H1 (cell line): Measurements from ENCODE around the gene SLC22A14. TPM values are rescaled to one million over a fixed set of nuclear protein-coding genes. Genes with fewer than 3 reads are reported as not detected.

ENCODE experiments used
- CTCF ChIA-PET: fragments of 300-600 bp; sonication (Branson Sonifier 250); formaldehyde crosslinking; loops from one replicate; lab custom pipeline; 2021; ENCODE audit not compliant: partially characterized antibody; lab: Charles Lee
- POLR2A ChIA-PET: fragments of 300-600 bp; sonication (Branson Sonifier 250); formaldehyde crosslinking; loops from one replicate; lab custom pipeline; 2021; ENCODE audit warnings: inconsistent platforms; ENCODE audit not compliant: partially characterized antibody; lab: Charles Lee
- DNase-seq, 2 experiments: peaks; one replicate each; pipeline versions ENCODE4 v3.0.0 to v3.0.0-alpha.2; 2010 to 2022; ENCODE audit warnings: low spot score in 2 of 2, low read depth in 1 of 2, mixed read lengths in 1 of 2
- FAIRE-seq: peaks from 2 replicates; lab custom pipeline; 2011; peaks lifted over from hg19 to GRCh38; lab: Jason Lieb, UNC
- H2AFZ ChIP-seq: 2 replicates; pipeline ENCODE4 v1.8.1; 2012; ENCODE audit warnings: low read length, inconsistent platforms
- H2AK5ac ChIP-seq: 2 replicates; pipeline ENCODE4 v1.6.1; 2013; ENCODE audit warnings: low read depth, low read length
- H2BK120ac ChIP-seq: replicated peaks from 2 replicates; pipeline ENCODE3; 2013; ENCODE audit warnings: low read depth, low read length, inconsistent platforms
- H2BK12ac ChIP-seq: 2 replicates; pipeline ENCODE4 v1.6.1; 2013; ENCODE audit warnings: low read depth, low read length
- H2BK15ac ChIP-seq: 2 replicates; pipeline ENCODE4 v1.6.1; 2013; ENCODE audit warnings: low read length
- H2BK20ac ChIP-seq: 2 replicates; pipeline ENCODE4 v1.6.1; 2013; ENCODE audit warnings: low read length
- H2BK5ac ChIP-seq: 2 replicates; pipeline ENCODE4 v1.6.1; 2013; ENCODE audit warnings: low read depth, low read length
- H3K14ac ChIP-seq: 2 replicates; pipeline ENCODE4 v1.6.1; 2013; ENCODE audit warnings: inconsistent platforms; ENCODE audit not compliant: insufficient read length
- H3K18ac ChIP-seq: 2 replicates; pipeline ENCODE4 v1.6.1; 2013; ENCODE audit warnings: low read length; ENCODE audit errors: extremely low read depth
- H3K23ac ChIP-seq: 2 replicates; pipeline ENCODE4 v1.6.1; 2013; ENCODE audit warnings: inconsistent platforms; ENCODE audit not compliant: insufficient read length
- H3K23me2 ChIP-seq: 2 replicates; pipeline ENCODE4 v1.6.1; 2013; ENCODE audit warnings: low read depth, low read length
- H3K27ac ChIP-seq: 2 replicates; pipeline ENCODE4 v1.6.1; 2011; ENCODE audit warnings: low read depth, low read length, inconsistent platforms
- H3K27me3 ChIP-seq, 4 experiments: replicated peaks in 1 of 4; 1 replicate in 1 of 4; 2 replicates in 3 of 4; pipeline versions ENCODE4 v1.6.1 to v1.8.1; 2011 to 2013; ENCODE audit warnings: low read length in 3 of 4, mild to moderate bottlenecking in 3 of 4, inconsistent platforms in 2 of 4, mixed read lengths in 2 of 4, moderate library complexity in 1 of 4; ENCODE audit not compliant: control insufficient read depth in 3 of 4, insufficient read depth in 3 of 4; ENCODE audit errors: extremely low read depth in 1 of 4
- H3K36me3 ChIP-seq, 4 experiments: 2 replicates each; pipeline versions ENCODE4 v1.6.1 to v1.8.1; 2011 to 2013; ENCODE audit warnings: mild to moderate bottlenecking in 4 of 4, low read length in 3 of 4, moderate library complexity in 2 of 4, control low read depth in 1 of 4, inconsistent platforms in 1 of 4; ENCODE audit not compliant: insufficient read depth in 4 of 4, control insufficient read depth in 2 of 4
- H3K4ac ChIP-seq: replicated peaks from 2 replicates; pipeline ENCODE3; 2013; ENCODE audit warnings: low read length, low read depth, mixed read lengths, inconsistent platforms; ENCODE audit not compliant: insufficient read length
- H3K4me1 ChIP-seq, 4 experiments: replicated peaks in 1 of 4; 1 replicate in 1 of 4; 2 replicates in 3 of 4; pipeline versions ENCODE4 v1.6.1 to v1.8.1; 2011 to 2013; ENCODE audit warnings: low read length in 3 of 4, inconsistent platforms in 2 of 4, mixed read lengths in 1 of 4; ENCODE audit not compliant: insufficient read depth in 4 of 4, control insufficient read depth in 3 of 4
- H3K4me2 ChIP-seq, 2 experiments: 2 replicates each; pipeline versions ENCODE4 v1.6.1 to v1.8.1; 2011 to 2013; ENCODE audit warnings: low read depth in 2 of 2, low read length in 2 of 2, control low read depth in 1 of 2, inconsistent platforms in 1 of 2, mild to moderate bottlenecking in 1 of 2; ENCODE audit not compliant: insufficient read depth in 1 of 2
- H3K4me3 ChIP-seq, 4 experiments: fragments of 200-600, 300-600 bp in 1 of 4; sonication (generic), shearing (Covaris generic), sonication (Bioruptor Twin) in 1 of 4; 2 replicates each; pipeline versions ENCODE4 v1.5.1 to v1.8.1; 2011 to 2016; ENCODE audit warnings: low read length in 4 of 4, low read depth in 3 of 4, control low read depth in 2 of 4, inconsistent platforms in 2 of 4, mild to moderate bottlenecking in 2 of 4, mixed read lengths in 1 of 4, moderate library complexity in 1 of 4; ENCODE audit not compliant: insufficient read depth in 2 of 4; ENCODE audit errors: extremely low read depth in 1 of 4
- H3K56ac ChIP-seq: replicated peaks from 2 replicates; pipeline ENCODE3; 2013; ENCODE audit warnings: low read depth, mild to moderate bottlenecking, mixed read lengths, low read length, inconsistent platforms; ENCODE audit not compliant: insufficient read length
- H3K79me1 ChIP-seq: 2 replicates; pipeline ENCODE4 v1.6.1; 2013; ENCODE audit warnings: low read depth, low read length, control low read depth
- H3K79me2 ChIP-seq, 2 experiments: 2 replicates each; pipeline versions ENCODE4 v1.6.1 to v1.8.1; 2012 to 2013; ENCODE audit warnings: low read length in 2 of 2, mild to moderate bottlenecking in 2 of 2, inconsistent platforms in 1 of 2; ENCODE audit not compliant: insufficient read depth in 2 of 2, control insufficient read depth in 1 of 2
- H3K9ac ChIP-seq, 4 experiments: replicated peaks in 1 of 4; 1 replicate in 1 of 4; 2 replicates in 3 of 4; pipeline versions ENCODE4 v1.6.1 to v1.8.1; 2011 to 2013; ENCODE audit warnings: low read depth in 3 of 4, low read length in 3 of 4, control low read depth in 2 of 4, mild to moderate bottlenecking in 2 of 4, moderate library complexity in 2 of 4, inconsistent platforms in 1 of 4; ENCODE audit errors: extremely low read depth in 1 of 4
- H3K9me3 ChIP-seq, 2 experiments: 2 replicates each; pipeline versions ENCODE4 v1.6.1 to v1.8.1; 2012 to 2013; ENCODE audit warnings: mild to moderate bottlenecking in 2 of 2, moderate library complexity in 2 of 2, control low read depth in 1 of 2, inconsistent platforms in 1 of 2, low read depth in 1 of 2, low read length in 1 of 2, mixed read lengths in 1 of 2; ENCODE audit not compliant: insufficient read depth in 2 of 2
- H4K20me1 ChIP-seq, 2 experiments: replicated peaks in 1 of 2; 2 replicates each; pipeline versions ENCODE3 to v1.8.1; 2011 to 2013; ENCODE audit warnings: inconsistent platforms in 2 of 2, low read length in 2 of 2, mild to moderate bottlenecking in 1 of 2; ENCODE audit not compliant: insufficient read depth in 2 of 2, control insufficient read depth in 1 of 2
- H4K5ac ChIP-seq: 2 replicates; pipeline ENCODE4 v1.6.1; 2013; ENCODE audit warnings: low read length, low read depth, mixed read lengths, inconsistent platforms; ENCODE audit not compliant: insufficient read length
- H4K8ac ChIP-seq: 2 replicates; pipeline ENCODE4 v1.8.0; 2013; ENCODE audit warnings: mild to moderate bottlenecking, moderate library complexity, low read length, inconsistent platforms; ENCODE audit not compliant: insufficient read depth; ENCODE audit errors: extremely low read depth
- H4K91ac ChIP-seq: replicated peaks from 2 replicates; pipeline ENCODE3; 2013; ENCODE audit warnings: low read length, mixed read lengths, inconsistent platforms; ENCODE audit not compliant: insufficient read length
- NRF1 ChIP-seq: IDR thresholded peaks from 2 replicates; pipeline ENCODE4 v1.6.1; 2011; ENCODE audit warnings: mild to moderate bottlenecking, low read depth, low read length, improper control_type of control experiment
- TEAD4 ChIP-seq: IDR thresholded peaks from 2 replicates; pipeline ENCODE4 v1.6.1; 2012; ENCODE audit warnings: low read depth, low read length, inconsistent platforms, mixed read lengths
- WGBS, 2 experiments: shearing (Covaris generic) in 1 of 2; methylation state at CpG; one replicate each; pipeline versions ENCODE4 v1.1.6 to v1.1.7; 2013 to 2015; ENCODE audit warnings: low lambda C conversion rate in 2 of 2, mixed read lengths in 2 of 2, inconsistent platforms in 1 of 2, low coverage in 1 of 2, missing lambda C conversion rate in 1 of 2; ENCODE audit not compliant: insufficient replicate concordance in 2 of 2, insufficient coverage in 1 of 2, insufficient read length in 1 of 2; ENCODE audit errors: extremely low coverage in 1 of 2, missing lambda C conversion rate in 1 of 2; 5-methylcytosine and 5-hydroxymethylcytosine counted together
- polyA plus RNA-seq, 7 experiments: library from polyadenylated mRNA; depleted of rRNA in 3 of 7; stranded (reverse) in 5 of 7; unstranded in 2 of 7; fragments of >200 nt in 5 of 7; fragments of 200-250 nt in 2 of 7; gene quantifications; 1 replicate in 5 of 7; 2 replicates in 1 of 7; 4 replicates in 1 of 7; pipeline versions ENCODE4 v1.2.1 to v1.2.3, GENCODE V29; 2011 to 2013; ENCODE audit warnings: missing spikeins in 2 of 7, mixed read lengths in 2 of 7
- total RNA-seq: library from RNA; stranded (reverse); fragmentation: NEBNext Ultra II Directional; extraction: Animal tissue kit (Norgen Biotek cat#: 25700); gene quantifications from 2 replicates; pipeline ENCODE4 v1.2.1, GENCODE V29; 2021

SLC22A14 gene
- total and polyA plus RNA-seq, 2 of the 8 experiments (the other 6 are each of a cell fraction or from before 2014, with no cell fraction given), result 0.03 TPM; not detected in 1

DNA sequence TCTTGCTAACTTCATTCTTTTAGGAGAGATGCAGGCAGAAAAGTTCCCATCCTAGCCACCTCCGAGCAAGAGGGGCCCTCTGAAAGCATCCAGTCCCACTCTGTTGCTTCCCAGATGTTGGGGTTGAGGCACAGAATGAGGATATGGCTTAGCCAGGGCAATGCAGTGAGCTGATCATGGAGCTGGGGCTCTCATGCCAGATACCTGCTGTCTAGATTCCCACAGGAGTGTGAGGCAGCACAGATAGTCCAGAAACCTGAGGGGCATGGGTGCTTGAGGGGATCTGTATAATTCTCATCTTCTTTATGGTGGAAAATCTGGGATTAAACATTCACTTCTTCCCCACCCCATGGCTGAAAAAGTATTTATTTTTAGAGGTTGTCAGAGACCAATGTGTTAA lies 15.3 kb upstream of the SLC22A14 start:
- Histone ChIP-seq H3K4ac (no peak overlapping the region), H3K4me2 (no peak overlapping the region), H3K18ac (no peak overlapping the region), H3K56ac (no peak overlapping the region), H2BK20ac (no peak overlapping the region), H2AFZ (no peak overlapping the region), H2AK5ac (no peak overlapping the region), H3K79me1 (no peaks in the 10 kb centered on the region), H2BK12ac (no peak overlapping the region), H2BK120ac (no peak overlapping the region), H3K4me3 (no peak overlapping the region), H2BK5ac (no peak overlapping the region), H3K36me3 (no peaks in the 10 kb centered on the region), H4K8ac (no peak overlapping the region), H4K5ac (no peak overlapping the region), H3K23me2 (0 out of 2 replicates have a peak, but pooled peaks cover 3% of the 10 kb centered on the region), H4K20me1 (no peaks in the 10 kb centered on the region), H3K27me3 (no peaks in the 10 kb centered on the region; a peak in 1 of 7 replicates), H3K27ac (no peak overlapping the region), H3K79me2 (no peaks in the 10 kb centered on the region), H4K91ac (no peak overlapping the region), H2BK15ac (no peak overlapping the region), H3K4me1 (peaks cover 0 to 10% (median 3%) of the 10 kb centered on the region in 4 experiments; a peak in 3 of 7 replicates), H3K23ac (no peak overlapping the region), H3K9me3 (no peaks in the 10 kb centered on the region), H3K14ac (no peak overlapping the region), H3K9ac (no peak overlapping the region)
- FAIRE-seq, result no peak
- no peak for DNase-seq
- POLR2A ChIA-PET, result no interaction called here
- WGBS, 2 experiments, result 92% methylated on average over 1 of the region's 1 CpG; no CpG with 5 or more reads in 1 of the 2 experiments
- CTCF ChIA-PET, result no interaction called here
- TF ChIP-seq NRF1 (no peak), TEAD4 (no peak)
